GM18519 (cell line): ENCODE measurements around the gene ADRA1B.
A peak's percentile ranks its signal among the peaks of the same experiment; 100 is the strongest.
"Not testable (repeated sequence)": the region's sequence is repeated elsewhere in the genome, so short reads cannot be mapped to it uniquely, and the experiment has no call there.

Source experiments
- ATAC-seq: cut with Tn5 transposase; IDR thresholded peaks from one replicate; pipeline ENCODE4 v1.9.1; 2021; ENCODE audit warnings: mild to moderate bottlenecking, moderate library complexity; ENCODE audit not compliant: unreplicated experiment, low FRiP score

The ADRA1B gene

DNA sequence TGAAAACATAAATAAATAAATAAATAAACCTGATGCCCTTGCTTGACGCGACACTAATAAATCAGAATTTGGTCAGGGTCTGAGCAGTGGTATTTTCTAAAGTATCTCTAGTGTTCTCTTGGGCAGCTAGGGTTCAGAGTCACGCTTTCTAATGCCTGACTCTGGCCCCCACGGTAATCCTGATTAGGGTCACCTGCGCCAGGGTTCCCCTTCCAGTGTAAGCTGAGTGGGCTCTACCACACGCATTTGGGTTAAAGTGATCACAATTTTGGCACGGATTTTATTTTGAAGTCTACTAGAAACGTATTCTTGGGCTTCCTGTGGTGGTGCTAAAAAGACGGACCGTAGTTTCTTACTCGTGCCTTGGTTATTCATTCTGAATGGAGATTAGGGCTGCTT, 93.3 kb downstream of the ADRA1B start:
- no peak for ATAC-seq

DNA sequence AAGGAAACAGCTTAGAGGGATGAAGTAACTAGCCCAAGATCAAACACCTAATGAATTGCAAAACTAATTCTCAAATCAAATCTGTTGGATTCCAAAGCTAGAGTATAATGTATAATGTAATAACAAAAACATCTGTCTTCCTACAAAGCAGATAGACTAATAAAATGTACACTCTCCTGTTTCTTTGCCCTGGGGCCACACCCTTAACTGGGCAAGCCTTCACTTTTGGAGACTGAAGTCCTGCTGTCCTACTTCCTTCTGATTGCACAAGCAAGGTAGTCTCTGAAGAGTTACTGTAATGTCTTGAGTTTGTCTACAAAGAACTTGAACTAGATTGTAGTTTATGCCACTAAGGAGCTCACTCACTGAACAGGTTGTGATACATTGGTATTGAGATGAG, 95.2 kb downstream of the ADRA1B start:
- ATAC-seq = no peak

DNA sequence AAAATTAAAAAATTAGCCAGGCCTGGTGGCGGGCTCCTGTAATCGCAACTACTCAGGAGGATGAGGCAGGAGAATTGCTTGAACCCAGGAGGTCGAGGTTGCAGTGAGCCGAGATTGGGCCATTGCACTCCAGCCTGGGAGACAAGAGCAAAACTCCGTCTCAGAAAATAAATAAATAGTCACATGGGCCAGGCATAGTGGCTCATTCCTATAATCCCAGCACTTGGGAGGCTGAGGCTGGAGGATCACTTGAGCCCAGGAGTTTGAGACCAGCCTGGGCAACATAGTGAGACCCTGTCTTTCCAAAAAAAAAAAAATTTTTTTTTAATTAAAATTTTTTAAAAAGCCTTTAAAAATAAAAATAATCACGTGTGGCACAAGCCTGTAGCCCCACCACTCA, 97.9 kb downstream of the ADRA1B start:
- not testable (repeated sequence) for ATAC-seq

DNA sequence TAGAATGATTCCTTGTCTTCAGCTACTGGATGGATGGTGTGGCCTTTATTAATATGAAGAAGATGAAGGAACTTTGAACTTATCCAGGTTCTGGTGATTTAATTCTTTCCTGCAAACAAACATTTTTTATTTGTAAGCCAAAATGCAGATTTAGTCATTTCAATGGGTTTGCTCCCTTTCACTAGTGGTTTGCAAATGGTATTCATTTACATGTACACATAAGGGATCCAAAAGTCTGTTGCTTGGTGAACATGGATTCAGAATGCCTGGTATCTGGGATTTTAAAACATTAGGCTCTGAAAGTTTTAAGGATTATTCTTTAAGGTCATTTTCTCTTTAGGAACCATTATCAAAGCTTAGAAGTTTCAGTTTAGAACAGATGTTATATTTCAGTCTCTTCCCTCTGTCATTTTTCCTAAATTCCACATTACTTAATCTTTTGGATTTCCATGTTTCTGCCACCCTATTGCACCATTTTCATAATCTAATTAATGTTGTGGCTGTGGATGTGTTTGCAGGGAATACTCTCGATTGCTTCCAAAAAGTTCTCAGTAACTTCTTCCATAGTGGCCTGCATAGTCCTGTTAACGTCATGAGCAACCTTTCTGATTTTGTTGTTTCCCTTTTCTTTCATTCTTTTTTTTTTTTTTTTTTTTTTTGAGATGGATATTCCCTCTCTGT, 102.8 kb downstream of the ADRA1B start:
- no peak for ATAC-seq

DNA sequence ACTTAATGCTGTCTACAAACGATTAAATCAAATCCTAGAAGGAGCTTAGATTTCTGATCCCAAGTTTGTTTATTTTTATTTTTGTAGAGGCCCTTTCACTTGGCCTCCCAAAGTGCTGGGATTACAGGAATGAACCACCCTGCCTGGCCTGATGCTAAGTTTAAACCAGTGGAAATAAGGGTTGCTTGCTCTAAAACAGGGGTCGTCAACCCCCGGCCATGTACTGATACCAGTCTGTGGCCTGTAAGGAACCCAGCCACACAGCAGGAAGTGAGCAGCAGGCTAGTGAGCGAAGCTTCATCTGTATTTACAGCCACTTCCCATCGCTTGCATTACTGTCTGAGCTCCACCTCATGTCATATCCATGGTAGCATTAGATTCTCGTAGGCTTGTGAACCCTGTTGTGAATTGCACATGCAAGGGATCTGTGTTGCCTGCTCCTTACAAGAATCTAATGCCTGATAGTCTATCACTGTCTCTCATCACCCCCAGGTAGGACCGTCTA, 104.0 kb downstream of the ADRA1B start:
- no peak for ATAC-seq

DNA sequence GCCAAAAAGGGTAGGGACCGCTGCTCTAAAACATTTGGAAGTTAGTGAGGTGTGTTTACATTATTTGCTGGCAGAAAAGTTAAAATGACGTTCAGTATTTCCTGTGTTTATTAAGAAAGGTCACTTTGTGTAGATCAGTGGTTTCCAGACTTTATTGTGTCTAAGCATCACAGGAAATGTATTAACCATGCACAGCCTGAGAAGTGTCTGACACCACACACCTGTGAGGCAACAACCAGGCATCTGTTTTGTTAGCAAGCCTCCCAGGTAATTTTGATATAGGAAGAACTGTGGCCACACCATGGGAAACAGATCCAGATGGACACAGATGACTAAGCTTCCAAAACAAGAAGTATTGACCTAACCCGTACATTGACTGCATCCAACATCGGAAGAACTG, 104.7 kb downstream of the ADRA1B start:
- no peak for ATAC-seq

DNA sequence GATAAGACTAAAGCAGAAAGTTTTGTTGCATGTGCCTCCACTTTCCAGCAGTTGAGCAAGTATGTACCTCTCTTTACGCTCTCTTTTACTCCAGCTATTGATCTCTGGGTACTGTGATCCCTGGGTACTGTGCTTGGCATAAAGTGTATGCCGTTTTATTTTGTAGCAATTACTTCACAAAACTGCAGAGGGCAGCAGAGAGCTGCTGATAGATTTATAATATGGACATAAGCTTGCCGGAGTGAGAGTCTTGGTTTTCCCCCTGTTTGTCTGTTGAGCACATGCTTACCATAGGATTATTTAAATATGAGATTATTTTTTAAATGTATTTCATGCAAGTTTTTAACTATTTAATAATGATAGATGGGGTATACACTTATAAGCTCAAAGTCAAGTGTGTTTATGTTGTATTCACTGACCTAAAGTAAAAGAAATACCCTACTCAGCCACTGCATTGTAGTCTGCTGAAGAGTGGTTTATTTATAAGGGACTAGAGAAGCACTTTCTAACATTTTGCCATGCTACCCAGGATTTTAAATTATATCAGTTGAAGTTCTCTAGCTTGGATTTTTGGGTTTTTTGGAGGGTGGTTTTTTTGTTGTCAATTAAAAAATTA, 105.7 kb downstream of the ADRA1B start:
- peak; percentile 88 for ATAC-seq
